Superior temporal gyrus (tissue), 1 donor: Measurements from ENCODE around the gene ELMO1.
"Not testable (repeated sequence)": the region's sequence is repeated elsewhere in the genome, so short reads cannot be mapped to it uniquely, and the experiment has no call there.

ENCODE experiments used
- DNase-seq: peaks from one replicate; pipeline ENCODE4 v3.0.0-alpha.2; 2016; ENCODE audit errors: extremely low spot score

The ELMO1 gene

GRCh38 chr7:36979810-36980248 lies 468.8 kb downstream of the ELMO1 start:
- peak; percentile 52 for DNase-seq

GRCh38 chr7:36978461-36978860 lies 470.2 kb downstream of the ELMO1 start:
- no peak for DNase-seq

- DNase-seq = no peak
These were observed 470.8 kb downstream of the ELMO1 start for GRCh38 chr7:36977878-36978277.

- DNase-seq = not testable (repeated sequence)
These were observed 475.1 kb downstream of the ELMO1 start for GRCh38 chr7:36973534-36973933.

GRCh38 chr7:36972140-36972518 lies 476.5 kb downstream of the ELMO1 start:
- DNase-seq = no peak

- no peak for DNase-seq
These were observed 477.0 kb downstream of the ELMO1 start for GRCh38 chr7:36971515-36972139.

GRCh38 chr7:36970551-36971514 lies 477.8 kb downstream of the ELMO1 start:
- DNase-seq = no peak

GRCh38 chr7:36969376-36969775 lies 479.3 kb downstream of the ELMO1 start:
- no peak for DNase-seq

- peak; percentile 87 for DNase-seq
These were observed 481.3 kb downstream of the ELMO1 start for GRCh38 chr7:36967387-36967786.

- DNase-seq = no peak
These were observed 482.0 kb downstream of the ELMO1 start for GRCh38 chr7:36966636-36967035.

GRCh38 chr7:36966039-36966438 lies 482.6 kb downstream of the ELMO1 start:
- no peak for DNase-seq

- no peak for DNase-seq
These were observed 483.0 kb downstream of the ELMO1 start for GRCh38 chr7:36965625-36966024.

- DNase-seq = no peak
These were observed 484.4 kb downstream of the ELMO1 start for GRCh38 chr7:36964297-36964696.

GRCh38 chr7:36962367-36962766 lies 486.3 kb downstream of the ELMO1 start:
- DNase-seq = no peak

GRCh38 chr7:36961693-36962092 lies 487.0 kb downstream of the ELMO1 start:
- no peak for DNase-seq

- no peak for DNase-seq
These were observed 487.6 kb downstream of the ELMO1 start for GRCh38 chr7:36961097-36961496.

- no peak for DNase-seq
These were observed 488.6 kb downstream of the ELMO1 start for GRCh38 chr7:36960105-36960504.

- DNase-seq = no peak
These were observed 490.4 kb downstream of the ELMO1 start for GRCh38 chr7:36958111-36958733.

- no peak for DNase-seq
These were observed 491.0 kb downstream of the ELMO1 start for GRCh38 chr7:36957620-36958019.

GRCh38 chr7:36956814-36957213 lies 491.9 kb downstream of the ELMO1 start:
- no peak for DNase-seq

- DNase-seq = no peak
These were observed 493.1 kb downstream of the ELMO1 start for GRCh38 chr7:36955456-36956129.

- no peak for DNase-seq
These were observed 497.4 kb downstream of the ELMO1 start for GRCh38 chr7:36951257-36951697.
